H1 (cell line): ENCODE measurements around the gene SLC38A2. TPM values are rescaled to one million over a fixed set of nuclear protein-coding genes. Genes with fewer than 3 reads are reported as not detected.

ENCODE experiments used
- CTCF ChIA-PET: fragments of 300-600 bp; sonication (Branson Sonifier 250); formaldehyde crosslinking; loops from one replicate; lab custom pipeline; 2021; ENCODE audit not compliant: partially characterized antibody; lab: Charles Lee
- POLR2A ChIA-PET: fragments of 300-600 bp; sonication (Branson Sonifier 250); formaldehyde crosslinking; loops from one replicate; lab custom pipeline; 2021; ENCODE audit warnings: inconsistent platforms; ENCODE audit not compliant: partially characterized antibody; lab: Charles Lee
- DNase-seq, 2 experiments: peaks; one replicate each; pipeline versions ENCODE4 v3.0.0 to v3.0.0-alpha.2; 2010 to 2022; ENCODE audit warnings: low spot score in 2 of 2, low read depth in 1 of 2, mixed read lengths in 1 of 2
- FAIRE-seq: peaks from 2 replicates; lab custom pipeline; 2011; peaks lifted over from hg19 to GRCh38; lab: Jason Lieb, UNC
- H2AFZ ChIP-seq: 2 replicates; pipeline ENCODE4 v1.8.1; 2012; ENCODE audit warnings: low read length, inconsistent platforms
- H2AK5ac ChIP-seq: 2 replicates; pipeline ENCODE4 v1.6.1; 2013; ENCODE audit warnings: low read depth, low read length
- H2BK120ac ChIP-seq: replicated peaks from 2 replicates; pipeline ENCODE3; 2013; ENCODE audit warnings: low read depth, low read length, inconsistent platforms
- H2BK12ac ChIP-seq: 2 replicates; pipeline ENCODE4 v1.6.1; 2013; ENCODE audit warnings: low read depth, low read length
- H2BK15ac ChIP-seq: 2 replicates; pipeline ENCODE4 v1.6.1; 2013; ENCODE audit warnings: low read length
- H2BK20ac ChIP-seq: 2 replicates; pipeline ENCODE4 v1.6.1; 2013; ENCODE audit warnings: low read length
- H2BK5ac ChIP-seq: 2 replicates; pipeline ENCODE4 v1.6.1; 2013; ENCODE audit warnings: low read depth, low read length
- H3K14ac ChIP-seq: 2 replicates; pipeline ENCODE4 v1.6.1; 2013; ENCODE audit warnings: inconsistent platforms; ENCODE audit not compliant: insufficient read length
- H3K18ac ChIP-seq: 2 replicates; pipeline ENCODE4 v1.6.1; 2013; ENCODE audit warnings: low read length; ENCODE audit errors: extremely low read depth
- H3K23ac ChIP-seq: 2 replicates; pipeline ENCODE4 v1.6.1; 2013; ENCODE audit warnings: inconsistent platforms; ENCODE audit not compliant: insufficient read length
- H3K23me2 ChIP-seq: 2 replicates; pipeline ENCODE4 v1.6.1; 2013; ENCODE audit warnings: low read depth, low read length
- H3K27ac ChIP-seq: 2 replicates; pipeline ENCODE4 v1.6.1; 2011; ENCODE audit warnings: low read depth, low read length, inconsistent platforms
- H3K27me3 ChIP-seq, 4 experiments: replicated peaks in 1 of 4; 1 replicate in 1 of 4; 2 replicates in 3 of 4; pipeline versions ENCODE4 v1.6.1 to v1.8.1; 2011 to 2013; ENCODE audit warnings: low read length in 3 of 4, mild to moderate bottlenecking in 3 of 4, inconsistent platforms in 2 of 4, mixed read lengths in 2 of 4, moderate library complexity in 1 of 4; ENCODE audit not compliant: control insufficient read depth in 3 of 4, insufficient read depth in 3 of 4; ENCODE audit errors: extremely low read depth in 1 of 4
- H3K36me3 ChIP-seq, 4 experiments: 2 replicates each; pipeline versions ENCODE4 v1.6.1 to v1.8.1; 2011 to 2013; ENCODE audit warnings: mild to moderate bottlenecking in 4 of 4, low read length in 3 of 4, moderate library complexity in 2 of 4, control low read depth in 1 of 4, inconsistent platforms in 1 of 4; ENCODE audit not compliant: insufficient read depth in 4 of 4, control insufficient read depth in 2 of 4
- H3K4ac ChIP-seq: replicated peaks from 2 replicates; pipeline ENCODE3; 2013; ENCODE audit warnings: low read length, low read depth, mixed read lengths, inconsistent platforms; ENCODE audit not compliant: insufficient read length
- H3K4me1 ChIP-seq, 4 experiments: replicated peaks in 1 of 4; 1 replicate in 1 of 4; 2 replicates in 3 of 4; pipeline versions ENCODE4 v1.6.1 to v1.8.1; 2011 to 2013; ENCODE audit warnings: low read length in 3 of 4, inconsistent platforms in 2 of 4, mixed read lengths in 1 of 4; ENCODE audit not compliant: insufficient read depth in 4 of 4, control insufficient read depth in 3 of 4
- H3K4me2 ChIP-seq, 2 experiments: 2 replicates each; pipeline versions ENCODE4 v1.6.1 to v1.8.1; 2011 to 2013; ENCODE audit warnings: low read depth in 2 of 2, low read length in 2 of 2, control low read depth in 1 of 2, inconsistent platforms in 1 of 2, mild to moderate bottlenecking in 1 of 2; ENCODE audit not compliant: insufficient read depth in 1 of 2
- H3K4me3 ChIP-seq, 4 experiments: fragments of 200-600, 300-600 bp in 1 of 4; sonication (generic), shearing (Covaris generic), sonication (Bioruptor Twin) in 1 of 4; 2 replicates each; pipeline versions ENCODE4 v1.5.1 to v1.8.1; 2011 to 2016; ENCODE audit warnings: low read length in 4 of 4, low read depth in 3 of 4, control low read depth in 2 of 4, inconsistent platforms in 2 of 4, mild to moderate bottlenecking in 2 of 4, mixed read lengths in 1 of 4, moderate library complexity in 1 of 4; ENCODE audit not compliant: insufficient read depth in 2 of 4; ENCODE audit errors: extremely low read depth in 1 of 4
- H3K56ac ChIP-seq: replicated peaks from 2 replicates; pipeline ENCODE3; 2013; ENCODE audit warnings: low read depth, mild to moderate bottlenecking, mixed read lengths, low read length, inconsistent platforms; ENCODE audit not compliant: insufficient read length
- H3K79me1 ChIP-seq: 2 replicates; pipeline ENCODE4 v1.6.1; 2013; ENCODE audit warnings: low read depth, low read length, control low read depth
- H3K79me2 ChIP-seq, 2 experiments: 2 replicates each; pipeline versions ENCODE4 v1.6.1 to v1.8.1; 2012 to 2013; ENCODE audit warnings: low read length in 2 of 2, mild to moderate bottlenecking in 2 of 2, inconsistent platforms in 1 of 2; ENCODE audit not compliant: insufficient read depth in 2 of 2, control insufficient read depth in 1 of 2
- H3K9ac ChIP-seq, 4 experiments: replicated peaks in 1 of 4; 1 replicate in 1 of 4; 2 replicates in 3 of 4; pipeline versions ENCODE4 v1.6.1 to v1.8.1; 2011 to 2013; ENCODE audit warnings: low read depth in 3 of 4, low read length in 3 of 4, control low read depth in 2 of 4, mild to moderate bottlenecking in 2 of 4, moderate library complexity in 2 of 4, inconsistent platforms in 1 of 4; ENCODE audit errors: extremely low read depth in 1 of 4
- H3K9me3 ChIP-seq, 2 experiments: 2 replicates each; pipeline versions ENCODE4 v1.6.1 to v1.8.1; 2012 to 2013; ENCODE audit warnings: mild to moderate bottlenecking in 2 of 2, moderate library complexity in 2 of 2, control low read depth in 1 of 2, inconsistent platforms in 1 of 2, low read depth in 1 of 2, low read length in 1 of 2, mixed read lengths in 1 of 2; ENCODE audit not compliant: insufficient read depth in 2 of 2
- H4K20me1 ChIP-seq, 2 experiments: replicated peaks in 1 of 2; 2 replicates each; pipeline versions ENCODE3 to v1.8.1; 2011 to 2013; ENCODE audit warnings: inconsistent platforms in 2 of 2, low read length in 2 of 2, mild to moderate bottlenecking in 1 of 2; ENCODE audit not compliant: insufficient read depth in 2 of 2, control insufficient read depth in 1 of 2
- H4K5ac ChIP-seq: 2 replicates; pipeline ENCODE4 v1.6.1; 2013; ENCODE audit warnings: low read length, low read depth, mixed read lengths, inconsistent platforms; ENCODE audit not compliant: insufficient read length
- H4K8ac ChIP-seq: 2 replicates; pipeline ENCODE4 v1.8.0; 2013; ENCODE audit warnings: mild to moderate bottlenecking, moderate library complexity, low read length, inconsistent platforms; ENCODE audit not compliant: insufficient read depth; ENCODE audit errors: extremely low read depth
- H4K91ac ChIP-seq: replicated peaks from 2 replicates; pipeline ENCODE3; 2013; ENCODE audit warnings: low read length, mixed read lengths, inconsistent platforms; ENCODE audit not compliant: insufficient read length
- CBX8 ChIP-seq: fragments of 300-800, 300-1000 bp; sonication (generic); IDR thresholded peaks from 2 replicates; pipeline ENCODE4 v1.7.1; 2016; ENCODE audit warnings: low read depth, low read length, borderline replicate concordance
- GABPA ChIP-seq: IDR thresholded peaks from 2 replicates; pipeline ENCODE4 v1.6.1; 2011; ENCODE audit warnings: mild to moderate bottlenecking, low read length, moderate library complexity, borderline replicate concordance; ENCODE audit not compliant: insufficient read depth
- SIN3A ChIP-seq, 2 experiments: IDR thresholded peaks in 1 of 2; conservative IDR thresholded peaks in 1 of 2; 2 replicates each; pipeline ENCODE4 v1.6.1; 2011 to 2012; ENCODE audit warnings: low read length in 2 of 2, improper control_type of control experiment in 1 of 2, low read depth in 1 of 2, mild to moderate bottlenecking in 1 of 2
- WGBS, 2 experiments: shearing (Covaris generic) in 1 of 2; methylation state at CpG; one replicate each; pipeline versions ENCODE4 v1.1.6 to v1.1.7; 2013 to 2015; ENCODE audit warnings: low lambda C conversion rate in 2 of 2, mixed read lengths in 2 of 2, inconsistent platforms in 1 of 2, low coverage in 1 of 2, missing lambda C conversion rate in 1 of 2; ENCODE audit not compliant: insufficient replicate concordance in 2 of 2, insufficient coverage in 1 of 2, insufficient read length in 1 of 2; ENCODE audit errors: extremely low coverage in 1 of 2, missing lambda C conversion rate in 1 of 2; 5-methylcytosine and 5-hydroxymethylcytosine counted together
- polyA plus RNA-seq, 7 experiments: library from polyadenylated mRNA; depleted of rRNA in 3 of 7; stranded (reverse) in 5 of 7; unstranded in 2 of 7; fragments of >200 nt in 5 of 7; fragments of 200-250 nt in 2 of 7; gene quantifications; 1 replicate in 5 of 7; 2 replicates in 1 of 7; 4 replicates in 1 of 7; pipeline versions ENCODE4 v1.2.1 to v1.2.3, GENCODE V29; 2011 to 2013; ENCODE audit warnings: missing spikeins in 2 of 7, mixed read lengths in 2 of 7
- total RNA-seq: library from RNA; stranded (reverse); fragmentation: NEBNext Ultra II Directional; extraction: Animal tissue kit (Norgen Biotek cat#: 25700); gene quantifications from 2 replicates; pipeline ENCODE4 v1.2.1, GENCODE V29; 2021

The SLC38A2 gene
- total and polyA plus RNA-seq, 2 of the 8 experiments (the other 6 are each of a cell fraction or from before 2014, with no cell fraction given): 163 to 684 TPM

DNA sequence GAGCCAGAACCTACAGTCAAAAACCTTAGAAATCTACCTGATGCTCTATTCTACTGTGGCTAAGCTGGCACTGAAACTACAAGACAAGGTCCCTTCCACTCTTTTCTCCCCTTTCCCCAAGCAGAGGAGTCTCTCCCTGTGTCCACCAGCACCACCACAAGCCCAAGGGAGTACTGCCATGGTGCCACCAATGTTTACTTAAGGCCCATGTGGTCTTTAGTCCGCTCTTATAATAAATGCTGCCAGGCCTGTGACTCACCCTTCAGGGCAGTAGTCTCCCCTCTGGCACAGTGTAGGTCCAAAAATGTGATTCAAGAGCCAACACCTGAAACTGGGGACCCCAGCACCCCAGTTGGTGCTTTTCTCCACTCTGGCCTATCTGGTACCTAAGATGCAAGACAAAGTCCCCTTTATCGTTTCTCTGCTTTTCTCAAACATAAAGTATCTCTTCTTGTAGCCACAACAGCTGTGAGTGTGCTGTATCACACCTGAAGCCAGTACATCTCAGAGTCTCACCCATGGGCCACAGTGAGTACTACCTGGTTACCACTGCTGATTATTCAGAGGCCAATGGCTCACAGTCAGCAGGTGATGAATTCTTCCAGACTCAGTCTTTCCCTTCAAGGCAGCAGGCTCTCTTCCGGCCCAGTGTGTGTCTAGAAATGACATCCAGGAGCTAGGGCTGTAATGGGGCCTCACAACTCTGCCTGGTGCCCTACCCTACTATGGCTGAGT lies 29.3 kb downstream of the SLC38A2 start:
- Histone ChIP-seq H3K4ac (no peak overlapping the region), H3K36me3 (no peaks in the 10 kb centered on the region), H4K20me1 (no peaks in the 10 kb centered on the region), H2BK12ac (peak overlapping the region; percentile 89; the same call in 1 of the 2 replicates), H3K23me2 (no peaks in the 10 kb centered on the region), H3K4me1 (peaks cover 0 to 3% (median 0%) of the 10 kb centered on the region in 4 experiments; a peak in 1 of 7 replicates), H3K14ac (no peak overlapping the region), H4K8ac (no peak overlapping the region), H4K5ac (no peak overlapping the region), H2BK15ac (no peak overlapping the region; the same call in 1 of the 2 replicates), H2BK120ac (no peak overlapping the region), H3K79me2 (no peaks in the 10 kb centered on the region), H3K27ac (no peak overlapping the region), H3K27me3 (no peaks in the 10 kb centered on the region), H3K9me3 (no peaks in the 10 kb centered on the region), H2BK20ac (0 out of 2 replicates have a peak overlapping the region, but pooled peaks have one; percentile 83), H3K9ac (no peak overlapping the region), H4K91ac (no peak overlapping the region), H2AK5ac (no peak overlapping the region), H3K79me1 (no peaks in the 10 kb centered on the region), H3K23ac (no peak overlapping the region), H2AFZ (peak overlapping the region; percentile 72; the same call in 1 of the 2 replicates), H2BK5ac (0 out of 2 replicates have a peak overlapping the region, but pooled peaks have one; percentile 57), H3K18ac (no peak overlapping the region), H3K4me2 (no peak overlapping the region), H3K4me3 (no peak overlapping the region), H3K56ac (no peak overlapping the region)
- CTCF ChIA-PET: interaction anchor here (0.8 to 2.3 kb wide), 15 partner anchors 11 to 683 kb away, joined by 3 to 11 read pairs (median 4); no protein-coding TSS in a partner anchor
- FAIRE-seq (no peak), DNase-seq (no peak)
- 91% methylated on average over 3 of the region's 3 CpGs; no CpG with 5 or more reads in 1 of the 2 experiments for WGBS, 2 experiments
- TF ChIP-seq GABPA (no peak), SIN3A (conservative IDR thresholded peaks at IDR 0.05 in 1 of 2, IDR thresholded peaks at IDR 0.05 in 1 of 2; ENCODE audit: low read depth in 1 of 2, low read length in 2 of 2) (no peak), CBX8 (no peak)
- POLR2A ChIA-PET: interaction anchor here (0.7 to 2.1 kb wide), 7 partner anchors 9 to 218 kb away, joined by 3 to 6 read pairs (median 4); no protein-coding TSS in a partner anchor
